Esophagus (tissue), 2 donors: ENCODE results near the gene SMCR8. TPM values are rescaled to one million over a fixed set of nuclear protein-coding genes. Genes with fewer than 3 reads are reported as not detected.

Experiments
- H3K27ac ChIP-seq, 2 donors: one replicate each; pipeline ENCODE4 v1.5.1; 2013; ENCODE audit warnings: low read depth in 2 of 2, mild to moderate bottlenecking in 2 of 2, inconsistent platforms in 1 of 2, low read length in 1 of 2, moderate library complexity in 1 of 2
- H3K27me3 ChIP-seq, 2 donors: one replicate each; pipeline ENCODE4 v1.6.1; 2013; ENCODE audit warnings: low read length in 2 of 2, control low read depth in 1 of 2, mild to moderate bottlenecking in 1 of 2; ENCODE audit not compliant: insufficient read depth in 2 of 2, control insufficient read depth in 1 of 2
- H3K36me3 ChIP-seq, 2 donors: one replicate each; pipeline ENCODE4 v1.6.1; 2013; ENCODE audit warnings: low read length in 1 of 2; ENCODE audit not compliant: control insufficient read depth in 2 of 2, insufficient read depth in 2 of 2
- H3K4me1 ChIP-seq, 2 donors: one replicate each; pipeline ENCODE4 v1.6.1; 2013; ENCODE audit warnings: low read length in 1 of 2; ENCODE audit not compliant: control insufficient read depth in 2 of 2, insufficient read depth in 2 of 2
- H3K4me3 ChIP-seq, 2 donors: one replicate each; pipeline ENCODE4 v1.5.1; 2013; ENCODE audit warnings: low read length in 2 of 2, mild to moderate bottlenecking in 2 of 2, low read depth in 1 of 2, moderate library complexity in 1 of 2
- H3K9me3 ChIP-seq, 2 donors: one replicate each; pipeline ENCODE4 v1.6.1; 2013; ENCODE audit warnings: mild to moderate bottlenecking in 2 of 2, low read depth in 1 of 2, low read length in 1 of 2, moderate library complexity in 1 of 2; ENCODE audit not compliant: control insufficient read depth in 2 of 2, insufficient read depth in 1 of 2
- WGBS, 2 donors: extraction: QIAGEN DNeasy Blood & Tissue Kit; methylation state at CpG; one replicate each; pipeline ENCODE4 v1.1.7; 2013; 5-methylcytosine and 5-hydroxymethylcytosine counted together
- polyA plus RNA-seq, 2 donors: library from polyadenylated mRNA; stranded (reverse); fragments of 200-250 nt; gene quantifications; one replicate each; pipeline ENCODE4 v1.2.3, GENCODE V29; 2013
- donor health status: healthy with polysubstance abuse.
- donor health status: Bipolar disorder and iron deficiency.

The SMCR8 gene
- polyA plus RNA-seq, 2 donors: 3.2 to 3.6 TPM

- H3K4me1 ChIP-seq: no peaks in the 10 kb centered on the region
- no peaks in the 10 kb centered on the region for H3K27me3 ChIP-seq
- no peak overlapping the region for H3K4me3 ChIP-seq
- H3K36me3 ChIP-seq: peaks cover 16 to 33% of the 10 kb centered on the region in 2 donors
- no peaks in the 10 kb centered on the region for H3K9me3 ChIP-seq
- no peak overlapping the region for H3K27ac ChIP-seq
- 98% methylated on average over 13 of the region's 13 CpGs for WGBS, 2 donors
Measured at GRCh38 chr17:18339933-18340332, 24.8 kb downstream of the SMCR8 start.

- Histone ChIP-seq H3K4me1 (no peaks in the 10 kb centered on the region), H3K27ac (no peak overlapping the region), H3K27me3 (no peaks in the 10 kb centered on the region), H3K36me3 (peaks cover 16 to 56% of the 10 kb centered on the region in 2 donors), H3K4me3 (no peak overlapping the region), H3K9me3 (no peaks in the 10 kb centered on the region)
- WGBS, 2 donors: 75 to 76% methylated on average over 5 of the region's 5 CpGs
Measured at GRCh38 chr17:18344021-18344420, 28.9 kb downstream of the SMCR8 start.

DNA sequence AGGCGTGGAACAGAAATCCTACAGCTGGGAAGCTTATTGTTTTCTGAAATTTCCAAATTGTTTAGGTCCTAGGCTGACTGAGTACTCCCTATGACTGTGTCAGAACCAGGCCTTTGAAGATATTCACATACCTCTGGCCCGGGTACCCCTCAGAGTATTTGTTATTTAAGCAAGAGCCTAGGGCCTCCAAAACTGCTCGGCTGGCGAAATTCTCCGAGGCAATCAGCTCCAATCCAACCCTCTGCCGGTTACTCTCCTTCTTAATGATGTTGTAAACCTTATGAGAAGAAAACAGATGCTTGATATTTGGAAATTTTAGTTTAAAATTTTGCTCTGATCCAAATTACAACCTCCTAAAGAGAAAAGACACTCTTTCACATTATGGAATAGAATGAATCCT lies 38.4 kb downstream of the SMCR8 start:
- Histone ChIP-seq H3K9me3 (no peaks in the 10 kb centered on the region), H3K27me3 (no peaks in the 10 kb centered on the region), H3K27ac (no peak overlapping the region), H3K4me1 (no peaks in the 10 kb centered on the region), H3K4me3 (no peak overlapping the region), H3K36me3 (peaks cover 6 to 15% of the 10 kb centered on the region in 2 donors)
- 94 to 95% methylated on average over 6 of the region's 6 CpGs for WGBS, 2 donors

- Histone ChIP-seq H3K4me1 (no peaks in the 10 kb centered on the region), H3K9me3 (no peaks in the 10 kb centered on the region), H3K4me3 (no peak overlapping the region), H3K36me3 (peaks cover 6 to 14% of the 10 kb centered on the region in 2 donors), H3K27me3 (no peaks in the 10 kb centered on the region), H3K27ac (no peak overlapping the region)
- 87 to 89% methylated on average over 10 of the region's 10 CpGs for WGBS, 2 donors
Measured at GRCh38 chr17:18356624-18357023, 41.5 kb downstream of the SMCR8 start.

GRCh38 chr17:18360518-18360917 lies 45.4 kb downstream of the SMCR8 start:
- H3K4me3 ChIP-seq: no peak overlapping the region
- H3K9me3 ChIP-seq: no peaks in the 10 kb centered on the region
- H3K27me3 ChIP-seq: no peaks in the 10 kb centered on the region
- no peaks in the 10 kb centered on the region for H3K4me1 ChIP-seq
- WGBS, 2 donors: 83 to 89% methylated on average over 8 of the region's 8 CpGs
- H3K36me3 ChIP-seq: peaks cover 0 to 2% of the 10 kb centered on the region in 2 donors
- no peak overlapping the region for H3K27ac ChIP-seq

DNA sequence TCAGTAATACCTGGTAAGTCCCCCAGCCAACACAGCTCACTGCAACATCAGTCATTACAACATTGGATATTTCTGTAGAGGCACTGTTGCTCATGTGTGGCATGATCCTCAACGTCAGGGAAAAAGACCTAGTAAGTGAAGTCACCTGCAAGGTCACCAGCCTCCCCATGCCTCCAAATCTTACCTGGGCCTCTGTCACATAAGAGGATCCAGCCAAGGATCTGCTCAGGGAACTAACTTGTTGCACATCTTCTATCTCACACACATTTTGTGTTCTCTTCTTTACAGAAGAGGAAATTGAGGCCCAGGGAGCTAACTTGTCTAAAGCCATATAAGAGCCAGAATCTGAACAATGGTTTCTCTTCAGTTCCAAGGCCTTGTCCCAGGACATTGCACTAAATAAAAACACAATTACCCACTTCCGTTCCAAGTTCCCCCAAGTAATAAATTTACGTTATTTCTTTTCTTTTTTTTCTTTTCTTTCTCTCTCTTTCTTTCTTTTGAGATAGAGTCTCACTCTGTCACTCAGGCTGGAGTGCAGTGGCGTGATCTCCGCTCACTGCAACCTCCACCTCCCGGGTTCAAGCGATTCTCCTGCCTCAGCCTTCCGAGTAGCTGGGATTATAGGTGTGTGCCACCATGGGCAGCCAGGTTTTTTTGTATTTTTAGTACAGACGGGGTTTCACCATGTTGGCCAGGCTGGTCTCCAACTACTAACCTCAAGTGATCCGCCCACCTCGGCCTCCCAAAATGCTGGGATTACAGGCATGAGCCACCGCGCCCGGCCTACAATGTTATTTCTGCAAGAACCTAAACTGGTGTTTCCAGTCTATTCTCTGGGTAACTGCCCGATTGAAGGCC lies 47.0 kb downstream of the SMCR8 start:
- peaks cover 0 to 2% of the 10 kb centered on the region in 2 donors for H3K36me3 ChIP-seq
- H3K4me3 ChIP-seq: peak overlapping the region; percentile 69 to 85
- H3K4me1 ChIP-seq: no peaks in the 10 kb centered on the region
- WGBS, 2 donors: 42 to 45% methylated on average over 15 of the region's 15 CpGs
- H3K27me3 ChIP-seq: no peaks in the 10 kb centered on the region
- H3K9me3 ChIP-seq: no peaks in the 10 kb centered on the region
- peak overlapping the region; percentile 81 to 85 for H3K27ac ChIP-seq

DNA sequence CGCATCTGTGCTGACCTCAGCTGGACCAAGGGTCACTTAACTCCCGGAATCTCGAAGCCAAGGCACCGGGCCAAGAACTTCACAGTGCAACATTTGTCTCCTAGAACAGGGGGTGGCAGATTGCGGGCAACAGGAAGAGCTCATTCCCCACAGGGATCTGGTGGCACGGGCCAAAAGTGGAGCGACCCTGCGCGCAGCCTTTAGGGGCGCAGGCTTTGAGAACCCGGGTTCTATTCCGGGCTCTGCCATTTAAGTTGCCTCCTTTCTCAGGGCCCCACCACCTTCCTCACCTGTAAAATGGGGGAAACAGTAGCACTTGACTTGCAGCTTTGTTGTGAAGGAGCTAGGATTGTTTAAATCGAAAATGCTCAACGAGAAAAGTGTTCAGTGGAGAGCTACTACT lies 47.6 kb downstream of the SMCR8 start:
- Histone ChIP-seq H3K9me3 (no peaks in the 10 kb centered on the region), H3K27me3 (no peaks in the 10 kb centered on the region), H3K4me3 (peak overlapping the region; percentile 69 to 85), H3K36me3 (peaks cover 0 to 2% of the 10 kb centered on the region in 2 donors), H3K27ac (peak overlapping the region; percentile 81 to 85), H3K4me1 (no peaks in the 10 kb centered on the region)
- WGBS, 2 donors: 3% methylated on average over 14 of the region's 14 CpGs

DNA sequence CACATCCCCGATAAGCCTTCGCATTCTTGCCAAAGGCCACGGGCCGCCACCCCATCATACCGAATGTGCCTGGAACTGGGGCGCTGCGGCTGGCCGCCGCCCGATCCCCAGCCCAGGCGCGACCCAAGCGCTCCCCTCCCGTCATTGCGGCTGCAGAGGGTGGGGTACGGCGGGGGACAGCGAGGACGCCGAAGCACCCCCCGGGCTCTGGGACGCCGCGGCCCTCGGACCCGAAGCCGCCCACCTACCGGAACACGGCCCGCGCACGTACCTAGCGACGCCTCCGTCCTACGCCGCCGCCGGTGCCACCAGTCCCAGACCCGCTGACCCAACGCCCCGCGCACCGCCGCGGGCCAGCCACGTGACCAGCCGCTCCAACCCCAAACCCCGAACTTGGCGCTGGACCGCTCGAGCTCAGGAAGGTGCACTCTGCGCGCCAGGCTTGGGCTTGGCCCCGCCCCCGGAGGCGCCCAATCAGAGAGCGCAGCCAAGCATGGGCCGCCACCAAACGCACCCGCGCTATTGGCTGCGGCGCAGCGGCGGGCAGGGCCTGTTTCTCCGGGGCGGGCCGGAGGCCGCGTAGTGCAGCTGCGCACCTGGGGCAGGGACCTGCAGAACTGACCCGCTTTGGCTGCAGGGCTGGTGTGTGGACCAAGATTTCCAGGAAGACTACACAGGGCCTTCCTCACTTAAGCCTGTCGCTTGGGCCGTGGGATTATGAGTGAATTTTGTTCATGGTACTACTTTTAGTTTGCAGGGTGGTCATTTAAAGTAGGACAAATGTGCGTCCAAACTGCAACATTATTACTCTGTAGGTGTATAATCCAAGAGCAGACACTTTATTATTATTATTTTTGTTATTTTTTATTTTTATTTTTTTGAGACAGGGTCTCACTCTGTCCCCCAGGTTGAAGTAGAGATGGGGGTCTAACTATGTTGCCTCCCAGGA lies 48.3 kb downstream of the SMCR8 start, which contains the start of gene SHMT1:
Gene SHMT1, minus strand, starts transcription at position 450 of the 949 bp plus-strand sequence. CDS start 7,569 bp downstream, outside the sequence.
- WGBS, 2 donors: 0 to 1% methylated on average over 62 to 76 of the region's 76 CpGs
- H3K27me3 ChIP-seq: no peaks in the 10 kb centered on the region
- H3K27ac ChIP-seq: peak within 1 kb of the TSS; percentile 81 to 85
- H3K36me3 ChIP-seq: peaks cover 0 to 2% of the 10 kb centered on the region in 2 donors
- no peaks in the 10 kb centered on the region for H3K9me3 ChIP-seq
- no peaks in the 10 kb centered on the region for H3K4me1 ChIP-seq
- peak within 1 kb of the TSS; percentile 69 to 85 for H3K4me3 ChIP-seq

DNA sequence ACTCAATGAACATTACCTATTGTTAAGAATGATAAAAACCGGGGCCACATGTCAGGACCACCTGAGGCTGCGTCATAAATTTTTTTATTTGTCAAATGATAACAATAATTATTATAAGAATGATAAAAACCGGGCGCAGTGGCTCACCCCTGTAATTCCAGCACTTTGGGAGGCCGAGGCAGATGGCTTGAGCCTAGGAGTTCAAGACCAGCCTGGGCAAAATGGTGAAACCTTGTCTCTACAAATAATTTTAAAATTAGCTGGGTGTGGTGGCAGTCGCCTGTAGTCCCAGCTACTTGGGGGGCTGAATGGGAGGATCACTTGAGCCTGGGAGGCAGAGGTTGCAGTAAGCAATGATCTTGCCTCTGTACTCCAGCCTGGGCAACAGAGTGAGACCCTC lies 49.1 kb downstream of the SMCR8 start:
- WGBS, 2 donors: 83 to 89% methylated on average over 6 of the region's 6 CpGs

More for the DNA sequence above, 49.1 kb downstream of the SMCR8 start:
- no peak overlapping the region for H3K4me3 ChIP-seq
- no peaks in the 10 kb centered on the region for H3K4me1 ChIP-seq
- H3K36me3 ChIP-seq: peaks cover 0 to under 1% of the 10 kb centered on the region in 2 donors
- no peak overlapping the region for H3K27ac ChIP-seq
- no peaks in the 10 kb centered on the region for H3K27me3 ChIP-seq
- H3K9me3 ChIP-seq: no peaks in the 10 kb centered on the region
